PC-3 (cell line): Measurements from ENCODE around the gene EFNA5. TPM values are rescaled to one million over a fixed set of nuclear protein-coding genes. Genes with fewer than 3 reads are reported as not detected.

Source experiments
- ATAC-seq: fragments of 200-7000 bp; cut with Tn5 transposase; 2 replicates; pipeline ENCODE4 v1.9.1; 2020; ENCODE audit warnings: mild to moderate bottlenecking, moderate library complexity
- Bru-seq: library from RNA; stranded (reverse); fragments of 400-500 nt; gene quantifications from one replicate; lab custom pipeline; 2021; lab: Mats Ljungman, UMichigan
- BruChase-seq, 2 experiments: library from RNA; stranded (reverse); fragments of 400-500 nt; gene quantifications; one replicate each; lab custom pipeline; 2021; lab: Mats Ljungman, UMichigan
- BruUV-seq: library from RNA; stranded (reverse); fragments of 400-500 nt; replicated peaks from 2 replicates; lab custom pipeline; 2021; lab: Mats Ljungman, UMichigan
- CTCF ChIA-PET: fragments of 300-600 bp; sonication (Branson Sonifier 250); formaldehyde crosslinking; loops from one replicate; lab custom pipeline; 2022; ENCODE audit warnings: antibody characterized with exemption; lab: Charles Lee
- POLR2A ChIA-PET: fragments of 300-600 bp; sonication (Branson Sonifier 250); formaldehyde crosslinking; loops from one replicate; lab custom pipeline; 2022; ENCODE audit warnings: antibody characterized with exemption; ENCODE audit not compliant: unreplicated experiment; lab: Charles Lee
- DNase-seq: peaks from one replicate; pipeline ENCODE4 v3.0.0-alpha.2; 2015
- H2AFZ ChIP-seq: fragments of 300-600 bp; sonication (generic); 2 replicates; pipeline ENCODE4 v1.6.0; 2016; ENCODE audit warnings: antibody characterized with exemption, low read length
- H3F3A ChIP-seq: fragments of 300-600 bp; sonication (generic); one replicate; pipeline ENCODE4 v1.6.0; 2017; ENCODE audit warnings: antibody characterized with exemption, low read length, control low read depth, mild to moderate bottlenecking; ENCODE audit not compliant: unreplicated experiment
- H3K27ac ChIP-seq: fragments of 300-600 bp; sonication (generic); 2 replicates; pipeline ENCODE4 v1.5.1; 2016; ENCODE audit warnings: mild to moderate bottlenecking, low read length
- H3K27me3 ChIP-seq: fragments of 300-600 bp; sonication (generic); 2 replicates; pipeline ENCODE4 v1.6.1; 2016; ENCODE audit warnings: low read length, mixed read lengths
- H3K36me3 ChIP-seq: fragments of 300-600 bp; sonication (generic); 2 replicates; pipeline ENCODE4 v1.6.1; 2016; ENCODE audit warnings: low read depth, mixed run types, low read length, mixed read lengths
- H3K4me1 ChIP-seq: fragments of 300-600 bp; sonication (generic); 2 replicates; pipeline ENCODE4 v1.5.1; 2016; ENCODE audit warnings: low read length; ENCODE audit not compliant: insufficient read depth
- H3K4me2 ChIP-seq: fragments of 300-600 bp; sonication (generic); 2 replicates; pipeline ENCODE4 v1.6.0; 2016; ENCODE audit warnings: low read length
- H3K4me3 ChIP-seq: fragments of 300-600 bp; sonication (generic); 2 replicates; pipeline ENCODE4 v1.5.1; 2016; ENCODE audit warnings: mild to moderate bottlenecking, low read length, mixed read lengths
- H3K79me2 ChIP-seq: fragments of 300-600 bp; sonication (generic); 2 replicates; pipeline ENCODE4 v1.6.1; 2017; ENCODE audit warnings: low read length, mixed read lengths
- H3K9ac ChIP-seq: fragments of 300-600 bp; sonication (generic); 2 replicates; pipeline ENCODE4 v1.6.0; 2016; ENCODE audit warnings: mild to moderate bottlenecking, low read length
- H3K9me2 ChIP-seq: fragments of 300-600 bp; sonication (generic); replicated peaks from 2 replicates; pipeline ENCODE4 v1.6.1; 2016; ENCODE audit warnings: mixed run types, low read length, mixed read lengths
- H3K9me3 ChIP-seq: fragments of 300-600 bp; sonication (generic); 2 replicates; pipeline ENCODE4 v1.6.1; 2016; ENCODE audit warnings: low read length, mixed read lengths
- H4K20me1 ChIP-seq: fragments of 300-600 bp; sonication (generic); 2 replicates; pipeline ENCODE4 v1.6.1; 2016; ENCODE audit warnings: low read length, mixed read lengths
- EZH2 ChIP-seq: fragments of 300-600 bp; sonication (generic); IDR thresholded peaks from one replicate; pipeline ENCODE4 v1.6.1; 2017; ENCODE audit warnings: antibody characterized with exemption, mild to moderate bottlenecking, low read length; ENCODE audit not compliant: unreplicated experiment
- EZH2phosphoT487 ChIP-seq: fragments of 300-600 bp; sonication (generic); IDR thresholded peaks from 2 replicates; pipeline ENCODE4 v1.6.1; 2018; ENCODE audit warnings: mild to moderate bottlenecking, antibody characterized with exemption, low read length, borderline replicate concordance
- intact Hi-C: fragments of 100-400 bp; cut with micrococcal nuclease; formaldehyde crosslinking; loops from 2 replicates; pipeline ENCODE4 v1.9.0; 2023
- long read RNA-seq: library from polyadenylated mRNA; unstranded; transcript quantifications from one replicate; pipeline ENCODE4 v2.0.0, GENCODE V29; 2021; ENCODE audit not compliant: unreplicated experiment
- total RNA-seq: library from RNA; depleted of rRNA; stranded (reverse); fragments of >200 nt; gene quantifications from 2 replicates; pipeline ENCODE4 v1.2.3, GENCODE V29; 2014; rRNA removed
- TF ChIP-seq, protein P1 (sequence below): fragments of 300-600 bp; sonication (generic); conservative IDR thresholded peaks from 2 replicates; pipeline ENCODE4 v1.5.1; 2017; ENCODE audit warnings: antibody characterized with exemption, low read depth, mild to moderate bottlenecking, low read length

The EFNA5 gene
- total RNA-seq (5.1 and 5.4 TPM in 2 replicates), Bru-seq, nascent RNA (percentile 63 among the genes with signal in this experiment), BruChase-seq, experiment 1, labeled RNA remaining after a 6-hour chase (percentile 54 among the genes with signal in this experiment), BruChase-seq, experiment 2, labeled RNA remaining after a 2-hour chase (percentile 66 among the genes with signal in this experiment)
- long read RNA-seq, full-length matches to known transcripts: 2 of 7 reads
- long read RNA-seq, partial matches to known transcripts: 0 of 7 reads
- long read RNA-seq, other reads (novel, unspliced or antisense): 5 of 7 reads

DNA sequence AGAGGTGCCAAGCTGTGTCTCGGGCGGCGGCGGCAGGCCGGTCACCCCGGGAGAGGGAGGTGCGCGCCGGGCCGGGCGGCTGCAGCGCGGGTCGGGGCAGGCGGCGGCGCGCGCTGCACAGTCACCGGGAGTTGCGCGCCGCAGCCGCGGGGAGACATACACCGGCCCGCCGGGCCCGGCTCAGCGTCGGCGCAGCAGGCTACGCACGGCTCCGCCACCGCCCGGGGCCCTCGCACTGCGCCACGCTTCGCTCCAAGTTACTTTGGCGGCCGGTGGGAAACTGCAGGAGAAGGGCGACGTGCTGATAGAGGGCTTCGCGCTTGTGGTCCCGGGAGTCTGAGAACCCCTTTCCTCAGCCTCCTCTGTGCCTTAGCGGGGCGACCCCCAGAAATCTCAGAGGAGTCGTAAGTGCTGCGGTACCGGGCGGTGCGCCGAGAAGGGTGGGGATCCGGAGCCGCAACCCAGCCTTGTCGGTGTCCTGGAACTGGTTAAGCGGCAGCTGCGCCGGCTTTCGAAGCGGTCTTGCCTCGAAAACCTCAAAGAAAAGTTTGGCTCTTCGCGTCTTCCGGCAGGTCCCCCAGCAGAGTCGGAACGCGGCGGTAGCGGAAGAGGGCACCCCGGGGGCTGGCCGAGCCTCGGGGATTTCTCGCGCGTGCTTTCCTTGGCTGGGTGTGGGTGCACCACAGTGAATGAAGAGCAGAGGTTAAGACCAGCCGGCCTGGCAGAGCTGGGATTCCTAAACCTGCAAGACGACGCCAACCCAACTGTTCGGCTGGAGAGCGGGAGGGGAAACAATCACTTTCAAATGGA is at the start of gene EFNA5:
Gene EFNA5, minus strand, starts transcription at position 6 of the 810 bp plus-strand sequence.
- Histone ChIP-seq H3K4me1 (peaks cover 38% of the 10 kb centered on the region), H3K9ac (peak within 1 kb of the TSS; percentile 82), H3K4me3 (peak within 1 kb of the TSS; percentile 83), H3K27me3 (peaks cover 23% of the 10 kb centered on the region; the same call in 1 of the 2 replicates), H3K36me3 (no peaks in the 10 kb centered on the region), H3K9me2 (no peaks in the 10 kb centered on the region), H3K9me3 (no peaks in the 10 kb centered on the region), H3K79me2 (peaks cover 54% of the 10 kb centered on the region), H3K4me2 (peak within 1 kb of the TSS; percentile 99), H3K27ac (peak within 1 kb of the TSS; percentile 76), H2AFZ (peak within 1 kb of the TSS; percentile 71), H4K20me1 (peaks cover 26% of the 10 kb centered on the region), H3F3A (no peaks in the 10 kb centered on the region)
- CTCF ChIA-PET: no interaction called here
- intact Hi-C loops: loop anchor here (2.0 to 10.0 kb wide), 7 partner anchors 149 to 1734 kb away; partner anchors contain the start of gene PJA2
- no TSS peak for BruUV-seq
- DNase-seq (peak; percentile 55), ATAC-seq (peak; percentile 16)
- POLR2A ChIA-PET: interaction anchor here (0.7 to 1.2 kb wide), 2 partner anchors 99 to 368 kb away, joined by 4 to 7 read pairs; no protein-coding TSS in a partner anchor
- TF ChIP-seq EZH2phosphoT487 (no peak), EZH2 (no peak)
- TF ChIP-seq, protein P1, sequence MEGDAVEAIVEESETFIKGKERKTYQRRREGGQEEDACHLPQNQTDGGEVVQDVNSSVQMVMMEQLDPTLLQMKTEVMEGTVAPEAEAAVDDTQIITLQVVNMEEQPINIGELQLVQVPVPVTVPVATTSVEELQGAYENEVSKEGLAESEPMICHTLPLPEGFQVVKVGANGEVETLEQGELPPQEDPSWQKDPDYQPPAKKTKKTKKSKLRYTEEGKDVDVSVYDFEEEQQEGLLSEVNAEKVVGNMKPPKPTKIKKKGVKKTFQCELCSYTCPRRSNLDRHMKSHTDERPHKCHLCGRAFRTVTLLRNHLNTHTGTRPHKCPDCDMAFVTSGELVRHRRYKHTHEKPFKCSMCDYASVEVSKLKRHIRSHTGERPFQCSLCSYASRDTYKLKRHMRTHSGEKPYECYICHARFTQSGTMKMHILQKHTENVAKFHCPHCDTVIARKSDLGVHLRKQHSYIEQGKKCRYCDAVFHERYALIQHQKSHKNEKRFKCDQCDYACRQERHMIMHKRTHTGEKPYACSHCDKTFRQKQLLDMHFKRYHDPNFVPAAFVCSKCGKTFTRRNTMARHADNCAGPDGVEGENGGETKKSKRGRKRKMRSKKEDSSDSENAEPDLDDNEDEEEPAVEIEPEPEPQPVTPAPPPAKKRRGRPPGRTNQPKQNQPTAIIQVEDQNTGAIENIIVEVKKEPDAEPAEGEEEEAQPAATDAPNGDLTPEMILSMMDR: no peak

DNA sequence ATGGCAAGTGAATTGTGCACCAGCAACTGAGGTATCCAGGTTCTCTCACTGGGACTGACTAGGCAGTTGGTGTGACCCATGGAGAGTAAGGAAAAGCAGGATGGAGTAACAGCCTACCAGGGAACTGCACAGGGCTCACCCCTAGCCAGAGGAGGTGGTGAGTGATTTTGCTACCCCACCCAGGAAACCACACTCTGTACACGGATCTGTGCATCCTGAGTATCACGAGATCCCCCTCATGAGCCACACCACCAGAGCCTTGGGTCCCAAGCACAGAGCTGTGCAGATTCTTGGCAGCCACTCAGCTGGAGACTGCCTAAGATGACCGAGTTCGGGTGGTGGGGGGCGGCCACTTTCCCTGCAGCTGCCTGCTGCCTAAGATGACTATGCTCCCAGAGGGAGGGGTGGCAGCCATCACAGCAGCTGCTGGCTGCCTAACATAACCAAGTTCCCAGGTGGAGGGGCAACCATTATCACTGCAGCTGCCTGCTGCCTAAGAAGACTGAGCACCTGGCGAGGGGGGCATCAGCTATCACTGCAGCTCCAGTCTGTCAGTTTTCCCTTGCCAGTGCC is 48.4 kb upstream of the EFNA5 start:
- Histone ChIP-seq H2AFZ (no peak overlapping the region), H4K20me1 (no peaks in the 10 kb centered on the region), H3K27ac (no peak overlapping the region), H3K9ac (no peak overlapping the region), H3K4me1 (no peaks in the 10 kb centered on the region), H3K27me3 (no peaks in the 10 kb centered on the region), H3K36me3 (no peaks in the 10 kb centered on the region), H3K9me2 (no peaks in the 10 kb centered on the region), H3F3A (no peaks in the 10 kb centered on the region), H3K4me2 (no peak overlapping the region), H3K9me3 (no peaks in the 10 kb centered on the region), H3K4me3 (no peak overlapping the region), H3K79me2 (no peaks in the 10 kb centered on the region)
- DNase-seq (no peak), ATAC-seq (no peak)
- ChIA-PET CTCF (no interaction called here), POLR2A (no interaction called here)
- BruUV-seq: no TSS peak
- TF ChIP-seq EZH2 (no peak), EZH2phosphoT487 (no peak)
- TF ChIP-seq, protein P1: no peak
- intact Hi-C loops: no loop called here
